LNCaP clone FGC (cell line): ENCODE results near the gene MYADML2.

Experiments used
- DNase-seq: peaks from one replicate; pipeline ENCODE4 v3.0.0-alpha.2; 2011; ENCODE audit warnings: low read depth
- H3K4me3 ChIP-seq: 2 replicates; pipeline ENCODE4 v1.5.1; 2011; ENCODE audit warnings: mild to moderate bottlenecking, low read depth, low read length, control low read depth
- TF ChIP-seq, protein P1 (sequence below): IDR thresholded peaks from 2 replicates; pipeline ENCODE4 v1.5.1; 2012; ENCODE audit warnings: mild to moderate bottlenecking; ENCODE audit not compliant: control insufficient read depth, insufficient read depth; ENCODE audit errors: extremely low read depth

MYADML2 gene

DNA sequence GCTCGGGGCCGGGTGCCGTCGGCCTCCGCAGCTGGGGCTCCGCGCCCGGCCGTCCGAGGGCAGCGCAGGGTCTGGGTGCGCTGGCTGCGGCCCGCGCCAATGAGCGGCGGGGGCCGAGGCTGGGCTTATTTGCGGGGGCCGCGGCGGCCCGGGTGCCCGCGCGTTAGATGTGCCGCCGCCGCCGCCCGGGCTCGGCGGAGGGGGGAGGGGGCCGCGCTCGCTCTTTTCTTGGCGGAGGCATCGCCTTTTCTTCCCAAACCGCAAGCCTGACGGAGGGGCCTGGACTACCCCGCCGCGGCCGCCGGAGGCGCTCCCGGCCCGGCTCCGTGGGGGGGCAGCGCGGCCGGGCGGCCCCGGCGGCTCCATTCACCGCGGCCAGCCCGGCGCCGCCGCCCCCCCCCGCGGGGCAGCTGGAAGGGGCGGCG lies 14.1 kb upstream of the MYADML2 start, which contains the start of gene NOTUM:
Gene NOTUM (minus strand): TSS at position 101 of the 425 bp plus-strand sequence. CDS start 278 bp downstream, outside the sequence.
- TF ChIP-seq, protein P1, sequence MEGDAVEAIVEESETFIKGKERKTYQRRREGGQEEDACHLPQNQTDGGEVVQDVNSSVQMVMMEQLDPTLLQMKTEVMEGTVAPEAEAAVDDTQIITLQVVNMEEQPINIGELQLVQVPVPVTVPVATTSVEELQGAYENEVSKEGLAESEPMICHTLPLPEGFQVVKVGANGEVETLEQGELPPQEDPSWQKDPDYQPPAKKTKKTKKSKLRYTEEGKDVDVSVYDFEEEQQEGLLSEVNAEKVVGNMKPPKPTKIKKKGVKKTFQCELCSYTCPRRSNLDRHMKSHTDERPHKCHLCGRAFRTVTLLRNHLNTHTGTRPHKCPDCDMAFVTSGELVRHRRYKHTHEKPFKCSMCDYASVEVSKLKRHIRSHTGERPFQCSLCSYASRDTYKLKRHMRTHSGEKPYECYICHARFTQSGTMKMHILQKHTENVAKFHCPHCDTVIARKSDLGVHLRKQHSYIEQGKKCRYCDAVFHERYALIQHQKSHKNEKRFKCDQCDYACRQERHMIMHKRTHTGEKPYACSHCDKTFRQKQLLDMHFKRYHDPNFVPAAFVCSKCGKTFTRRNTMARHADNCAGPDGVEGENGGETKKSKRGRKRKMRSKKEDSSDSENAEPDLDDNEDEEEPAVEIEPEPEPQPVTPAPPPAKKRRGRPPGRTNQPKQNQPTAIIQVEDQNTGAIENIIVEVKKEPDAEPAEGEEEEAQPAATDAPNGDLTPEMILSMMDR, result peak; percentile 28; the same call in 1 of the 2 replicates
- peak within 1 kb of the TSS; percentile 15; the same call in 1 of the 2 replicates for H3K4me3 ChIP-seq
- no peak for DNase-seq

GRCh38 chr17:81960130-81960958 lies 13.3 kb upstream of the MYADML2 start:
- no peak for DNase-seq
- H3K4me3 ChIP-seq, result peak overlapping the region; percentile 15; the same call in 1 of the 2 replicates
- TF ChIP-seq, protein P1, result no peak

- TF ChIP-seq, protein P1, result peak; percentile 100
- DNase-seq, result no peak
- peak overlapping the region; percentile 34 for H3K4me3 ChIP-seq
These were observed 12.5 kb upstream of the MYADML2 start for GRCh38 chr17:81959362-81960129.

GRCh38 chr17:81958633-81959342 lies 11.8 kb upstream of the MYADML2 start:
- H3K4me3 ChIP-seq, result peak overlapping the region; percentile 34
- TF ChIP-seq, protein P1, result no peak
- no peak for DNase-seq

- no peak for DNase-seq
- TF ChIP-seq, protein P1, result no peak
- no peak overlapping the region for H3K4me3 ChIP-seq
These were observed 10.8 kb upstream of the MYADML2 start for GRCh38 chr17:81957691-81958432.
